GM12878 (cell line): Measurements from ENCODE around the gene GGT1. TPM values are rescaled to one million over a fixed set of nuclear protein-coding genes. Genes with fewer than 3 reads are reported as not detected.

Source experiments
- ATAC-seq: fragments of 200-7000 bp; cut with Tn5 transposase; 3 replicates; pipeline ENCODE4 v1.9.1; 2020; ENCODE audit warnings: mild to moderate bottlenecking, moderate library complexity
- BruUV-seq: library from RNA; stranded (reverse); fragments of 400-500 nt; replicated peaks from 2 replicates; lab custom pipeline; 2021; lab: Mats Ljungman, UMichigan
- CTCF ChIA-PET: fragments of 300-600 bp; sonication (Branson Sonifier 250); formaldehyde crosslinking; extraction: SDS; loops from one replicate; lab custom pipeline; 2021; ENCODE audit warnings: inconsistent platforms; lab: Yijun Ruan, JAX
- POLR2A ChIA-PET: fragments of 350-600 bp; formaldehyde crosslinking; extraction: SDS; loops from one replicate; lab custom pipeline; 2021; ENCODE audit warnings: inconsistent platforms; lab: Charles Lee
- RAD21 ChIA-PET: fragments of 300-600 bp; sonication (Branson Sonifier 250); formaldehyde crosslinking; loops from one replicate; lab custom pipeline; 2023; ENCODE audit warnings: antibody characterized with exemption; ENCODE audit not compliant: unreplicated experiment; lab: Charles Lee
- SMC1A ChIA-PET: fragments of 300-600 bp; sonication (Branson Sonifier 250); formaldehyde crosslinking; loops from one replicate; lab custom pipeline; 2023; ENCODE audit not compliant: unreplicated experiment, uncharacterized antibody; lab: Charles Lee
- DNase-seq: peaks from one replicate; pipeline ENCODE4 v3.0.0-alpha.2; 2011; ENCODE audit warnings: low read depth, low spot score
- FAIRE-seq: peaks from 3 replicates; lab custom pipeline; 2011; peaks lifted over from hg19 to GRCh38; lab: Jason Lieb, UNC
- H2AFZ ChIP-seq: 2 replicates; pipeline ENCODE4 v1.6.0; 2011; ENCODE audit warnings: low read depth, low read length, control low read depth; ENCODE audit not compliant: control insufficient read depth
- H3K27ac ChIP-seq: 2 replicates; pipeline ENCODE4 v1.5.1; 2011; ENCODE audit warnings: control low read depth; ENCODE audit not compliant: control insufficient read depth, insufficient read depth
- H3K27me3 ChIP-seq, 2 experiments: replicated peaks in 1 of 2; 2 replicates each; pipeline versions ENCODE4 v1.6.0 to v1.6.1; 2011; ENCODE audit warnings: low read length in 1 of 2; ENCODE audit not compliant: control insufficient read depth in 2 of 2, insufficient read depth in 2 of 2
- H3K36me3 ChIP-seq, 2 experiments: 2 replicates each; pipeline ENCODE4 v1.5.1; 2011; ENCODE audit warnings: low read length in 1 of 2; ENCODE audit not compliant: control insufficient read depth in 2 of 2, insufficient read depth in 2 of 2
- H3K4me1 ChIP-seq: 2 replicates; pipeline ENCODE4 v1.6.1; 2011; ENCODE audit warnings: mild to moderate bottlenecking, low read length, moderate library complexity, mixed read lengths; ENCODE audit not compliant: control insufficient read depth, insufficient read depth
- H3K4me2 ChIP-seq: 2 replicates; pipeline ENCODE4 v1.6.0; 2011; ENCODE audit warnings: control low read depth; ENCODE audit not compliant: control insufficient read depth, insufficient read depth
- H3K4me3 ChIP-seq: fragments of 200-600 bp; sonication (generic); 2 replicates; pipeline ENCODE4 v1.5.1; 2016
- H3K79me2 ChIP-seq: 2 replicates; pipeline ENCODE4 v1.6.0; 2011; ENCODE audit warnings: low read length; ENCODE audit not compliant: control insufficient read depth, insufficient read depth
- H3K9ac ChIP-seq: 2 replicates; pipeline ENCODE4 v1.8.0; 2011; ENCODE audit warnings: low read length, control low read depth, mixed read lengths; ENCODE audit not compliant: control insufficient read depth, insufficient read depth
- H3K9me3 ChIP-seq: replicated peaks from 3 replicates; pipeline ENCODE4 v1.5.1; 2011; ENCODE audit warnings: mild to moderate bottlenecking, low read length; ENCODE audit not compliant: control insufficient read depth, insufficient read depth
- H4K20me1 ChIP-seq: 2 replicates; pipeline ENCODE4 v1.6.0; 2011; ENCODE audit not compliant: control insufficient read depth, insufficient read depth
- ATF3 ChIP-seq: IDR thresholded peaks from 2 replicates; pipeline ENCODE4 v1.6.1; 2011; ENCODE audit warnings: low read depth, mild to moderate bottlenecking, low read length, moderate library complexity, borderline replicate concordance; ENCODE audit errors: extremely low read depth
- BCLAF1 ChIP-seq: fragments of 450-650 bp; IDR thresholded peaks from 2 replicates; pipeline ENCODE4 v1.6.1; 2017; ENCODE audit warnings: antibody characterized with exemption, mild to moderate bottlenecking, moderate library complexity
- CHD4 ChIP-seq: fragments of 200-600 bp; sonication (generic); IDR thresholded peaks from 2 replicates; pipeline ENCODE4 v1.6.1; 2016; ENCODE audit warnings: mild to moderate bottlenecking
- FOXM1 ChIP-seq: IDR thresholded peaks from 2 replicates; pipeline ENCODE4 v1.6.1; 2012; ENCODE audit warnings: low read depth, mild to moderate bottlenecking, inconsistent platforms, low read length, moderate library complexity
- HCFC1 ChIP-seq: fragments of 150-350 bp; IDR thresholded peaks from 2 replicates; pipeline ENCODE4 v1.6.1; 2014; ENCODE audit warnings: low read length
- HDAC2 ChIP-seq: fragments of 200-600 bp; sonication (generic); IDR thresholded peaks from 2 replicates; pipeline ENCODE4 v1.6.1; 2017
- HDAC6 ChIP-seq: fragments of 200-600 bp; sonication (generic); IDR thresholded peaks from one replicate; pipeline ENCODE4 v1.8.0; 2017; ENCODE audit warnings: antibody characterized with exemption; ENCODE audit not compliant: unreplicated experiment
- KLF5 ChIP-seq: fragments of 450-650 bp; IDR thresholded peaks from 2 replicates; pipeline ENCODE4 v1.6.1; 2014; ENCODE audit warnings: mild to moderate bottlenecking; ENCODE audit not compliant: partially characterized antibody
- PAX5 ChIP-seq: IDR thresholded peaks from 2 replicates; pipeline ENCODE4 v1.6.1; 2011; ENCODE audit warnings: low read depth, low read length, borderline replicate concordance
- ZBTB4 ChIP-seq: fragments of 450-650 bp; formaldehyde crosslinking; IDR thresholded peaks from 2 replicates; pipeline ENCODE4 v1.4.0; 2022; ENCODE audit warnings: mild to moderate bottlenecking, moderate library complexity
- ZNF687 ChIP-seq: fragments of 450-650 bp; IDR thresholded peaks from 2 replicates; pipeline ENCODE4 v1.6.1; 2017; ENCODE audit warnings: mild to moderate bottlenecking, moderate library complexity
- ZZZ3 ChIP-seq: IDR thresholded peaks from 2 replicates; pipeline ENCODE4 v1.6.1; 2011; ENCODE audit warnings: low read depth; ENCODE audit not compliant: control insufficient read depth, insufficient read length
- WGBS: methylation state at CpG from one replicate; pipeline ENCODE4 v1.1.6; 2016; ENCODE audit warnings: low lambda C conversion rate; ENCODE audit not compliant: insufficient replicate concordance, insufficient coverage; ENCODE audit errors: missing lambda C conversion rate; 5-methylcytosine and 5-hydroxymethylcytosine counted together
- in situ Hi-C: fragments of 300-500 bp; cut with MboI; formaldehyde crosslinking; loops from 9 replicates; pipeline ENCODE4 v1.14.3; 2018; ENCODE audit warnings: mixed read lengths
- intact Hi-C: fragments of 100-400 bp; cut with micrococcal nuclease; formaldehyde crosslinking; loops from one replicate; pipeline ENCODE4 v1.14.2; 2022; ENCODE audit not compliant: unreplicated experiment
- polyA plus RNA-seq, 11 experiments: library from polyadenylated mRNA; depleted of rRNA in 4 of 11; unstranded in 6 of 11; stranded (reverse) in 5 of 11; fragments of >200 nt; fragmentation: Nextera tagmentation in 4 of 11; fragmentation: Illumina TruSeq in 1 of 11; extraction: Ambion mirVana in 4 of 11; extraction: Trizol in 1 of 11; gene quantifications; 1 replicate in 1 of 11; 2 replicates in 10 of 11; pipeline versions ENCODE4 v1.2.1 to v1.2.3, GENCODE V29; 2011 to 2016; ENCODE audit warnings: inconsistent platforms in 2 of 11, missing spikeins in 2 of 11, low read depth in 1 of 11
- total RNA-seq, 4 experiments: library from RNA; depleted of rRNA in 3 of 4; stranded (reverse); fragments of >200 nt in 3 of 4; fragmentation: Illumina TruSeq in 1 of 4; extraction: Trizol in 1 of 4; gene quantifications; 2 replicates each; pipeline versions ENCODE4 v1.2.1 to v1.2.3, GENCODE V29; 2013 to 2021

Gene GGT1
- total and polyA plus RNA-seq, 10 of the 15 experiments (the other 5 are each of a cell fraction or from before 2014, with no cell fraction given) = 0.47 to 26.6 (median 9.1) TPM

- FAIRE-seq = no peak
- no peak; the same call in 2 of the 3 replicates for ATAC-seq
- no peak for DNase-seq
- in situ Hi-C loops (no loop called here), intact Hi-C loops (no loop called here)
- H2AFZ ChIP-seq = no peak overlapping the region; the same call in 1 of the 2 replicates
- H3K36me3 ChIP-seq = no peaks in the 10 kb centered on the region
- H3K4me3 ChIP-seq = no peak overlapping the region
- H3K79me2 ChIP-seq = no peaks in the 10 kb centered on the region
- no peaks in the 10 kb centered on the region for H3K9me3 ChIP-seq
- SMC1A ChIA-PET = no interaction called here
- H3K27me3 ChIP-seq = no peaks in the 10 kb centered on the region
- CTCF ChIA-PET = no interaction called here
- BruUV-seq = no TSS peak
- H4K20me1 ChIP-seq = no peaks in the 10 kb centered on the region
- H3K4me2 ChIP-seq = no peak overlapping the region
- POLR2A ChIA-PET = interaction anchor here (0.6 kb wide), 1 partner anchor 19 kb away, joined by 4 read pairs; no protein-coding TSS in a partner anchor
- H3K27ac ChIP-seq = no peak overlapping the region
- TF ChIP-seq BCLAF1 (no peak), PAX5 (no peak), HDAC6 (no peak), ZBTB4 (CRISPR knock-in tag) (no peak), CHD4 (no peak), HCFC1 (no peak), ATF3 (no peak), KLF5 (no peak), ZZZ3 (no peak), HDAC2 (no peak), FOXM1 (no peak), ZNF687 (no peak)
- no peaks in the 10 kb centered on the region for H3K4me1 ChIP-seq
- H3K9ac ChIP-seq = no peak overlapping the region
- RAD21 ChIA-PET = interaction anchor here (1.3 kb wide), 1 partner anchor 28 kb away, joined by 3 read pairs; the partner anchor contains the start of gene SNRPD3
- WGBS = 73% methylated on average over 19 of the region's 19 CpGs
Measured at GRCh38 chr22:24583221-24584165, 19.5 kb upstream of the GGT1 start.
